D721Med (cell line): ENCODE data around the gene CDKAL1.
A peak's percentile ranks its signal among the peaks of the same experiment; 100 is the strongest.

Experiments used
- DNase-seq: peaks from one replicate; pipeline ENCODE4 v3.0.0; 2011; ENCODE audit warnings: low spot score; ENCODE audit not compliant: insufficient read length
- FAIRE-seq: peaks from 2 replicates; lab custom pipeline; 2011; peaks lifted over from hg19 to GRCh38; lab: Jason Lieb, UNC
- TF ChIP-seq, protein P1 (sequence below): IDR thresholded peaks from 2 replicates; pipeline ENCODE4 v1.5.1; 2012; ENCODE audit warnings: mild to moderate bottlenecking, control low read depth; ENCODE audit not compliant: insufficient read depth; ENCODE audit errors: missing control alignments

CDKAL1 gene

DNA sequence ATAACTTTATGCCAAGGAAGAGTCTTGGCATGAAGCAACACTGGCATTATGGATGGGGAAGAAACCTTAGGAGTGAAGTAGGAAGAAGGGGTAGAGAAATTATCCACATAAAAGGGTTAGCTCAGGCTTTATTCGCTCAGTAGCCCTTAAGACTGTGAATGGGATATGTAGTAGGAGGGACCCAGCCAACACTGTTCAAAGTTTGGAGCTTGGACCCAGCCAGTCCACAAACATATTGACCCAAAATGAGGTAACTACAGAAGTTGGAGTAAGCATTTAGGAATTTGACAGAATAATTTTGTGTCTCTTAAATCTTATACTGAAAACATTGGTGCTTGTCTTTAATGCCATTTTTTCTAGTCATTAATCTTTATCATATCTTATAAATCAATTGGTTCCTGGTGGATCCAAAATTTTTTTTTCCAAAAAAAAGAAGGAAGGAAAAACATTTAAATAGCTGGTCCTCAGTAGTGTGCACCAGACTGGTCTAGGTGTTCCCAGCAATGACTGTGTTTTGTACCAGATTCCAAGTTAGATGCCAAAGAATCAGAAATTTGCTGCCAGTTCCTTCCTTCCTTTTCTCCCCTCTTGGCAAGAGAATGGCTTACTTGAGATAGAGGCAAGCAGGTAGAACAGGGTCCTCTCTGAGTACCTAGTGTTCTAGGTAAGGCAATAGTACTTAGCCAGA, 607.5 kb downstream of the CDKAL1 start:
- FAIRE-seq (no peak), DNase-seq (no peak)
- TF ChIP-seq, protein P1, sequence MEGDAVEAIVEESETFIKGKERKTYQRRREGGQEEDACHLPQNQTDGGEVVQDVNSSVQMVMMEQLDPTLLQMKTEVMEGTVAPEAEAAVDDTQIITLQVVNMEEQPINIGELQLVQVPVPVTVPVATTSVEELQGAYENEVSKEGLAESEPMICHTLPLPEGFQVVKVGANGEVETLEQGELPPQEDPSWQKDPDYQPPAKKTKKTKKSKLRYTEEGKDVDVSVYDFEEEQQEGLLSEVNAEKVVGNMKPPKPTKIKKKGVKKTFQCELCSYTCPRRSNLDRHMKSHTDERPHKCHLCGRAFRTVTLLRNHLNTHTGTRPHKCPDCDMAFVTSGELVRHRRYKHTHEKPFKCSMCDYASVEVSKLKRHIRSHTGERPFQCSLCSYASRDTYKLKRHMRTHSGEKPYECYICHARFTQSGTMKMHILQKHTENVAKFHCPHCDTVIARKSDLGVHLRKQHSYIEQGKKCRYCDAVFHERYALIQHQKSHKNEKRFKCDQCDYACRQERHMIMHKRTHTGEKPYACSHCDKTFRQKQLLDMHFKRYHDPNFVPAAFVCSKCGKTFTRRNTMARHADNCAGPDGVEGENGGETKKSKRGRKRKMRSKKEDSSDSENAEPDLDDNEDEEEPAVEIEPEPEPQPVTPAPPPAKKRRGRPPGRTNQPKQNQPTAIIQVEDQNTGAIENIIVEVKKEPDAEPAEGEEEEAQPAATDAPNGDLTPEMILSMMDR: no peak

DNA sequence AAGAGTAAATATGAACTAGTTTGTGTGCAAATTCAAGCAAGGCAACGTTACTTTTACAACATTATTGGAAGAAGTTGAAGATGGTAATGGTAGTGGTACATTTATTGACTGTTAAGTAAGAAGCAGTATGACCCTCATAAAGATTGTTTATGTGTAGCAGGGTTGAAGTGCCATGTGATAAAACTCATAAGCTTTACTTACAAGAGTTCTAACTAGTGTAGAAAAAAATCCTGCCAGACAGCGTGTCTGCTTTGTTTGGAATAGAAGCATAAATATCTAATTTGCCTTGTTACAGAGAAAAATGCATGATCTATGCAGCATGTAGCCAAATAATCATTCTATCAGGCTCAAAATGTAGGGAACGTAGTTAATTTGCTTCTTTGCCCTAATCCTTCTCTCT, 608.5 kb downstream of the CDKAL1 start:
- FAIRE-seq (no peak), DNase-seq (no peak)
- TF ChIP-seq, protein P1: no peak

DNA sequence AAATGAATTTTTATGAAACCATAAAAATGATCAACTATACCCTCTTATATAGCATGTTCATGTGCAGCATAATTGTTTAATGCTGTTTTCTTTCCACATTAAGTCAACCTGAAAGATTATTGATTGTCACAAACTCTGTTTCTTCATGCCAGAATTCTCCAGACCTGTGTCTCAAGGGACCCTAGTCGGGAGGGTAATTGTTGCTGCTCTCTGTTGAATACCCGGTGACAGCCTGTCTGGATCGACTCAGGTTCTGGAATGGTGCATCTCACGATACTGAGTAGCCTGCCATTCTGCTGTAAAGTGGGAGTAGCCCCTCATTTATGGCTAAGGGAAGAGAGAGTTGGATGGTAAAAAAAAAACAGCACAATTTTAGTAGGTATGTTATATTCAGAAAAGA, 609.4 kb downstream of the CDKAL1 start:
- DNase-seq (no peak), FAIRE-seq (no peak)
- TF ChIP-seq, protein P1: no peak

DNA sequence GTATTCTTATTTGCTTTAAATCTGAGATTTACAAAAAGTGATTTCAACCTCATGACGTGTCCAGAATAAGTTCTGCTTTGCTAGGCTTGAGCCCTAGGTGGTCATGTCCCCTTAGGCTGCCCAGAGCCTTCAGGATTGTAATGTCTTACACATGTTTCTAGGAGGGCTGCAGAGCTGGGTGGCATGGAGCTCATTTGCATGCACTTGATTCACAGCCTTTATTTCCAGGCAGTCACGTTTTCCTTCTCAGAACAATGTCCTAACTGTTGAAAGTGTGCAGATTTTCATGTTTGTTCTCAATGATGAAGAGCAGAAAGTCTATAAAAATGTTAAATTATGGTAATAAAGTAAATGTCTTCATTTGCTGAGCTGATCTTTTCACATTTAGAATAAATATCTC, 610.7 kb downstream of the CDKAL1 start:
- DNase-seq (no peak), FAIRE-seq (no peak)
- TF ChIP-seq, protein P1: no peak

DNA sequence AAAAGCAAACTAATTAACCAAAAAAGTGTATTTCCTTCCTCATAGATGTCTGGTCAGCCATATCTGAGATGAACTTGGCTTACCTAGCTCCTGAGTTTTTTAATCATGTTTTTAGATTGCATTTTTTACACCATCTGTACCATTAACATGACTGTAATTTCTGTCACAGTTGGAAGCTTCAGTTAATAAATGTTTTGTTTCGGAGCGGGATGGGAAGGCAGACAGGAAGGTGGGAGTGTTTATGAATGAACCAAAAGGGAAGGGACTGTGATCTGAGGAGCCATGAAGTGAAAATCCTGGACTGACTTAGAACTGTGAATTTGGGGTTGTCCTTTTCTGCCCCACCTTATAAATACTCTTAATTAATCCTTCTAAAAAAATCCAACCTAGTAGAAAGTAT, 613.7 kb downstream of the CDKAL1 start:
- FAIRE-seq: peak; percentile 81
- TF ChIP-seq, protein P1: no peak
- DNase-seq: no peak

DNA sequence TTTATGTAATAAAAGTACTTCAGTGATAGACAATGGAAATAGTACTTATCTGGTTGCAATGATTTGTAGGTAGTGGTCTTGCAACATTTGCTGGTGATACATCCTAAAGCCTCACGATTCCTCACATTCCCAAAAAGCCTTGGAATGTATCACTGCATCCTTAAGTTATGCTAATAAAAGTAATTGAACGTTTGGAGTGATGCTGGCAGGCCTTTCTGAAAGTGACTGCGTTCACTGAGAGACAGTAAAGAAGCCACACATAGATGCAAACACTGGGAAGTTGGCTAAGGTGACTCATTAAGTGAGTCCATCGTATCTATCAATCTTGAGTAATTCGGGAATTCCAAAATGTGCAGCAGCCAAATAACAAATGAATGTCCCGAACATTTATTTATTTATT, 615.2 kb downstream of the CDKAL1 start:
- no peak for DNase-seq
- TF ChIP-seq, protein P1: no peak
- FAIRE-seq: no peak

DNA sequence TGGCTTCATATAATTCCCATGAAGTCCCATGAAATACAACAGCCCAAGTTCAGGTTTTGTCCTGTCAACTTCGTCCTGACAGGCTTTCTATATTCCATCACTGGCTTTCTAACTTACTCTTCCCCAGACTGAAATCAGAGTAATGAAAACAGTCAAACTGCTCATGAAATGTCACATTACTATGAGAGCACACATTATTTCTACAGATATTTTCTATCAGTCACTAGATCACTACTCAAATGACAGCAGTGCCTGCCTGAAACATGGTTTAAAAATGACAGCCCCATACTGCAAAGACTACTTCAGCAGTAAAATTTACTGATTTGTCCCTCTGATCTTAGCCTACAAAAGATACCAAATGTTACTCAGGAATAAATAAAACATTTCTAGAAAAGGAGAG, 616.4 kb downstream of the CDKAL1 start:
- no peak for FAIRE-seq
- TF ChIP-seq, protein P1: no peak
- DNase-seq: no peak
